Panc1 (cell line): Measurements from ENCODE around the gene MADD.

Experiments used
- POLR2AphosphoS5 ChIP-seq: IDR thresholded peaks from 2 replicates; pipeline ENCODE4 v1.6.1; 2012; ENCODE audit warnings: mild to moderate bottlenecking, low read depth, low read length, moderate library complexity
- SIN3A ChIP-seq: IDR thresholded peaks from 2 replicates; pipeline ENCODE4 v1.6.1; 2012; ENCODE audit warnings: low read depth, mild to moderate bottlenecking, low read length, moderate library complexity, borderline replicate concordance; ENCODE audit not compliant: insufficient read depth
- TCF7L2 ChIP-seq: IDR thresholded peaks from 2 replicates; pipeline ENCODE4 v1.6.1; 2011; ENCODE audit warnings: mild to moderate bottlenecking, low read depth, low read length, inconsistent platforms
- TF ChIP-seq, protein P1 (sequence below): fragments of 450-650 bp; IDR thresholded peaks from 2 replicates; pipeline ENCODE4 v1.5.1; 2017; ENCODE audit warnings: mild to moderate bottlenecking
- TF ChIP-seq, protein P2 (sequence below), 2 experiments: IDR thresholded peaks; 2 replicates each; pipeline ENCODE4 v1.6.1; 2011 to 2012; ENCODE audit warnings: low read depth in 2 of 2, control low read depth in 1 of 2, low read length in 1 of 2, mild to moderate bottlenecking in 1 of 2, moderate library complexity in 1 of 2; ENCODE audit not compliant: insufficient read depth in 1 of 2

DNA sequence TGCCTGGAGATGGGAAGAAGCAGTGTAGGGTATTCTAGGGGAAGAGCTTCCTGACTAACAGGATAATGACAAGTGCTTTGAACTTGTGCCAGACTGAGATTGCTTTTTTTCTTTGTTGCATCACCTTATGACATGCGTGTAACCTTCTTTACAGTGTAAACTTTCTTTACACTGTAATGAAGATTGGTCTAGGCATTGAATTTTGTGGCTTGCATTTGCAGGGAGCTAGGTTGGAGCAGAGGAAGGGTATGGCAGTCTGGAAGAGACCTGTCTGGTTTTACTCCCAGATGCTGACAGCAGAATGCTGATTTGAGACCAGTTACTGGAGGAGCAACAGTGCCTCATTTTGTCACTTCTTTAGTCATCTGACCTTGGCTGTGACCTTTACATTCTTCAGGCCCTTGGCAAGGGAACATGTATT lies 49.5 kb upstream of the MADD start:
- TF ChIP-seq, protein P1, sequence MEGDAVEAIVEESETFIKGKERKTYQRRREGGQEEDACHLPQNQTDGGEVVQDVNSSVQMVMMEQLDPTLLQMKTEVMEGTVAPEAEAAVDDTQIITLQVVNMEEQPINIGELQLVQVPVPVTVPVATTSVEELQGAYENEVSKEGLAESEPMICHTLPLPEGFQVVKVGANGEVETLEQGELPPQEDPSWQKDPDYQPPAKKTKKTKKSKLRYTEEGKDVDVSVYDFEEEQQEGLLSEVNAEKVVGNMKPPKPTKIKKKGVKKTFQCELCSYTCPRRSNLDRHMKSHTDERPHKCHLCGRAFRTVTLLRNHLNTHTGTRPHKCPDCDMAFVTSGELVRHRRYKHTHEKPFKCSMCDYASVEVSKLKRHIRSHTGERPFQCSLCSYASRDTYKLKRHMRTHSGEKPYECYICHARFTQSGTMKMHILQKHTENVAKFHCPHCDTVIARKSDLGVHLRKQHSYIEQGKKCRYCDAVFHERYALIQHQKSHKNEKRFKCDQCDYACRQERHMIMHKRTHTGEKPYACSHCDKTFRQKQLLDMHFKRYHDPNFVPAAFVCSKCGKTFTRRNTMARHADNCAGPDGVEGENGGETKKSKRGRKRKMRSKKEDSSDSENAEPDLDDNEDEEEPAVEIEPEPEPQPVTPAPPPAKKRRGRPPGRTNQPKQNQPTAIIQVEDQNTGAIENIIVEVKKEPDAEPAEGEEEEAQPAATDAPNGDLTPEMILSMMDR: no peak
- TF ChIP-seq, protein P2, sequence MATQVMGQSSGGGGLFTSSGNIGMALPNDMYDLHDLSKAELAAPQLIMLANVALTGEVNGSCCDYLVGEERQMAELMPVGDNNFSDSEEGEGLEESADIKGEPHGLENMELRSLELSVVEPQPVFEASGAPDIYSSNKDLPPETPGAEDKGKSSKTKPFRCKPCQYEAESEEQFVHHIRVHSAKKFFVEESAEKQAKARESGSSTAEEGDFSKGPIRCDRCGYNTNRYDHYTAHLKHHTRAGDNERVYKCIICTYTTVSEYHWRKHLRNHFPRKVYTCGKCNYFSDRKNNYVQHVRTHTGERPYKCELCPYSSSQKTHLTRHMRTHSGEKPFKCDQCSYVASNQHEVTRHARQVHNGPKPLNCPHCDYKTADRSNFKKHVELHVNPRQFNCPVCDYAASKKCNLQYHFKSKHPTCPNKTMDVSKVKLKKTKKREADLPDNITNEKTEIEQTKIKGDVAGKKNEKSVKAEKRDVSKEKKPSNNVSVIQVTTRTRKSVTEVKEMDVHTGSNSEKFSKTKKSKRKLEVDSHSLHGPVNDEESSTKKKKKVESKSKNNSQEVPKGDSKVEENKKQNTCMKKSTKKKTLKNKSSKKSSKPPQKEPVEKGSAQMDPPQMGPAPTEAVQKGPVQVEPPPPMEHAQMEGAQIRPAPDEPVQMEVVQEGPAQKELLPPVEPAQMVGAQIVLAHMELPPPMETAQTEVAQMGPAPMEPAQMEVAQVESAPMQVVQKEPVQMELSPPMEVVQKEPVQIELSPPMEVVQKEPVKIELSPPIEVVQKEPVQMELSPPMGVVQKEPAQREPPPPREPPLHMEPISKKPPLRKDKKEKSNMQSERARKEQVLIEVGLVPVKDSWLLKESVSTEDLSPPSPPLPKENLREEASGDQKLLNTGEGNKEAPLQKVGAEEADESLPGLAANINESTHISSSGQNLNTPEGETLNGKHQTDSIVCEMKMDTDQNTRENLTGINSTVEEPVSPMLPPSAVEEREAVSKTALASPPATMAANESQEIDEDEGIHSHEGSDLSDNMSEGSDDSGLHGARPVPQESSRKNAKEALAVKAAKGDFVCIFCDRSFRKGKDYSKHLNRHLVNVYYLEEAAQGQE (IDR thresholded peaks at IDR 0.05; ENCODE audit: insufficient read depth in 1 of 2, low read depth in 2 of 2, low read length in 1 of 2): no peak
- TF ChIP-seq POLR2AphosphoS5: no peak
- no peak for TF ChIP-seq SIN3A
- TF ChIP-seq TCF7L2: no peak
